Measurements from ENCODE around the gene TRHDE.

Gene TRHDE

GRCh38 chr12:72453550-72453949, 181.4 kb downstream of the TRHDE start:
- TF ChIP-seq GATA3 (IDR thresholded peaks at IDR 0.05; ENCODE audit: low read depth, low read length) (no peak), GATA2 (IDR thresholded peaks at IDR 0.05; ENCODE audit: low read depth, low read length) (no peak)

DNA sequence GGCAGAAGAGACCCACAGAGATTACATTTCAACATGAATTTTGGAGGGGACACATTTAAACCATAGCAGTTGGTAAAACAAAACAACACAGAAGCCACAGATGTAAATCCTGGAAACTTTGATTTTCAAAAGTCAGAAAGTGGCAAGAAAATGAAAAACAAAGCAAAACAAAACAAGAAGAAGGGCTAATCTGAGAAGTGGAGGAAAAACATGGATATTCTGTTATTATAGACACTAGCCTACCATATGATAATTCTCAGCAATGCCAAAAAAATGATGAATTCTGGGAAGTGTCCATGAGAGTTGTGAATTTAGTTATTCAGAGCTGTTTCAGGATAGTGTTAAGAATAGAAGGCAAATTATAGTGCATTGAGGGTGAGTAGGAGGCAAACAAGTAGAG, 192.3 kb downstream of the TRHDE start:
- TF ChIP-seq GATA2 (IDR thresholded peaks at IDR 0.05; ENCODE audit: low read depth, low read length) (no peak), GATA3 (IDR thresholded peaks at IDR 0.05; ENCODE audit: low read depth, low read length) (no peak)

GRCh38 chr12:72465155-72465554, 193.0 kb downstream of the TRHDE start:
- TF ChIP-seq GATA3 (IDR thresholded peaks at IDR 0.05; ENCODE audit: low read depth, low read length) (no peak), GATA2 (IDR thresholded peaks at IDR 0.05; ENCODE audit: low read depth, low read length) (no peak)

- no peak for TF ChIP-seq GATA3 (IDR thresholded peaks at IDR 0.05; ENCODE audit: low read depth, low read length)
- TF ChIP-seq GATA2 (IDR thresholded peaks at IDR 0.05; ENCODE audit: low read depth, low read length): no peak
These were observed 193.9 kb downstream of the TRHDE start for GRCh38 chr12:72465940-72466630.

DNA sequence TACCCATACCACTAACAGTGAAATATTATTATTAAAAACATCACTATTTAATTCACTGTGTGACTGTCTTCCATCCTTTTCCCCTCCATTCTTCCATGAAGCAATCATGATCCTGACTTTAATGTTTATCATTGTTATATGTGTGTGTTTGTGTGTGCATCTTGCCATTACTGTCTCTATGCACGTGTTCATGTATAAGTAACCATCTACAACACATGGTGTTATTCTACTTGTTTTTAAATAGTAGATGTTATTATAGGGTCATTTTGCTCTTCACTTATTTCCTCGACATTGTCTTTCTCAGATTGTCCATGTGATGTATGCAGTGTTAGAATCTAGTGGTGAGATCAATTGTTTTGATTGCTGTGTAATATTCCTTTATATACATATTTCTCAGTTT, 195.8 kb downstream of the TRHDE start:
- TF ChIP-seq GATA2 (IDR thresholded peaks at IDR 0.05; ENCODE audit: low read depth, low read length) (no peak), GATA3 (IDR thresholded peaks at IDR 0.05; ENCODE audit: low read depth, low read length) (no peak)

DNA sequence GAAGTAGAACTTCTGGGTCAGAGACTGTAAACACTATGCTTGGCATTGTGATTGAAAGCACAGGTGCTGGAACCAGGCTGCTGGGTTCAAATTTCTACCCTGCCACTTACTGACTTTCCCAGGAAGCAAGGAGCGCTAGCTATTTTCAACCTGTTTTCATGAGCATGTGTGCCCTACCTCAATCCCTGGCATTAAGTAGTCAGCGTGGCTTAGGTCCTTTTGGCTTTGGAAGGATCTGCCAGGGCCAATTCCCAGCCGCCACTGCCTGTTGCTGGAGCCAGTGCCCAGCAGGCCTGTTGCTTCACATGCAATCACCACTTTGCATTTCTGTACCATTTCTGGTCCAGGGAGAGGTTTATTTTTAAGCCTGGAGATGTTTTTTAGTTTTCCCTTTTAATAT, 196.3 kb downstream of the TRHDE start:
- TF ChIP-seq GATA2 (IDR thresholded peaks at IDR 0.05; ENCODE audit: low read depth, low read length) (no peak), GATA3 (IDR thresholded peaks at IDR 0.05; ENCODE audit: low read depth, low read length) (no peak)

DNA sequence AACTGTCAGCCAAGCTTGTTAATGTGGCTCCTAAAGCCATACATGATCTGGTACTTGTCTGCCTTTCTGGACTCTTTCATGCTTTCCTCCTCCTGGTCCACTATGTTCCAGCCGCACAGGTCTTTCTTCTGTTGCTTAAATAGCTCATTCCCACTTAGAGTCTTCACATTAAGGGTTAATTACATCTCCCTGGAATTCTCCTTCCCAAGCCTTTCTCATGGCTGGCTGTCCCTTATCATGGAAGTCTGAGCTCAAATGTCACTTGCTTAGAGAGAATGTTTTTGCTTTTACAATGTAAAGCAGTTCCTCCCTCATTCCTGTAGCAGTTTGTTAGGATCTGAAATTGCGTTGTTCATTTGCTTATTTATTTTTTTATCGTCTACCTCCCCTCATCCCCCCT, 199.6 kb downstream of the TRHDE start:
- TF ChIP-seq GATA2 (IDR thresholded peaks at IDR 0.05; ENCODE audit: low read depth, low read length) (no peak), GATA3 (IDR thresholded peaks at IDR 0.05; ENCODE audit: low read depth, low read length) (no peak)

DNA sequence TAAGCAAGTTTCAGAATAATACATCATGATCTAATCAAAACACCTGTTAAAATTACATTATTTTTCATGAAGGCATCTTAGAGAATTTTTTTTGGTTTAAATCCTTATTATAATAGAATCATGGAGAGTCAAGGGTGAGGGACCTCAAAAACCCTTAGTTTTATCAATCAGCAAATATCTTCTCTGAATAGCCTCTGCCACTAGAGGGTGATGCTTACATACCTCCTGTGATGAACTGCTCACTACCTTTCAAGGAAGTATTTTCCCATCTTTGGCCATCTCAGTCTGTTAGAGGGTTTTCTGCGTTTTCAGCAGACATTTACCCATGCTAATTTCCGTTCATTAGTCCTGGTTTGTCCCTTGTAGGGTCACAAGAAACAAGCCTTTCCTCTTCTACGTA, 200.2 kb downstream of the TRHDE start:
- TF ChIP-seq GATA3 (IDR thresholded peaks at IDR 0.05; ENCODE audit: low read depth, low read length) (no peak), GATA2 (IDR thresholded peaks at IDR 0.05; ENCODE audit: low read depth, low read length) (no peak)

GRCh38 chr12:72476301-72476700, 204.1 kb downstream of the TRHDE start:
- TF ChIP-seq GATA2 (IDR thresholded peaks at IDR 0.05; ENCODE audit: low read depth, low read length): no peak
- no peak for TF ChIP-seq GATA3 (IDR thresholded peaks at IDR 0.05; ENCODE audit: low read depth, low read length)

DNA sequence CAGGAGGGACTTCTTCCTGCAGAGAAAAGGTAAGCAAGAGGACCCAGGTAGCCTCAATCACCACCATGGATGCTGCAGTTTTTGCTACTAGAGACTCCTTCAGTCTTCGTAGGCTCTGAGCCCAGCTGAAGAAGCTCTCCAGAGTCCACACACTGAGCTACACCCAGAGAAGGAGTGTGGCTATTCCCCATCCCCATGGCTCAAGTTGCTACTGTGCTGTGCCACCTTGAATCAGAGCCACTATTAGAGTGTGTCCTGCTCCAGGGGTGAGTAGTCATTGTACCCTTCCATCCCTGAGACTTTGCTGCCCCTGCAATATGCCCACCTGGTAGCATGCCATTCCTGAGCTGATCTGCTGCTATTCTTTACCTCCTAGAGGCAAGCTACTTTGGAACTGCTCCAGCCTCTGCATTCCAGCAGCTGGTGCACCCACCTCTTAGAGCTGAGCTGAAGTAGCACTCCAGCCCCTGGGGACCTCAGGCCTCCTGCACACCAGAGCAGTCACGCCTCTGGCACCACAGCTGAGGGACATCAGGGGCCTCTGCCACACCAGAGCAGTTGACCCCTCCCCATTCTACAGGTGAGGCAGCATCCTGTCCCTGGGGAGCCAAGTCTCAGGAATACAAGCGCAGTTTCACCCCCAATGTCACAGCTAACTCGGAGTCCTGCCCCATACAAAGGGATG, 213.0 kb downstream of the TRHDE start:
- TF ChIP-seq GATA2 (IDR thresholded peaks at IDR 0.05; ENCODE audit: low read depth, low read length): no peak

GRCh38 chr12:72491426-72491825, 219.3 kb downstream of the TRHDE start:
- no peak for TF ChIP-seq GATA3 (IDR thresholded peaks at IDR 0.05; ENCODE audit: low read depth, low read length)
- no peak for TF ChIP-seq GATA2 (IDR thresholded peaks at IDR 0.05; ENCODE audit: low read depth, low read length)

- TF ChIP-seq GATA3 (IDR thresholded peaks at IDR 0.05; ENCODE audit: low read depth, low read length): no peak
- TF ChIP-seq GATA2 (IDR thresholded peaks at IDR 0.05; ENCODE audit: low read depth, low read length): no peak
These were observed 221.2 kb downstream of the TRHDE start for GRCh38 chr12:72493407-72493806.

- TF ChIP-seq GATA2 (IDR thresholded peaks at IDR 0.05; ENCODE audit: low read depth, low read length): no peak
- no peak for TF ChIP-seq GATA3 (IDR thresholded peaks at IDR 0.05; ENCODE audit: low read depth, low read length)
These were observed 226.2 kb downstream of the TRHDE start for GRCh38 chr12:72498354-72498753.

DNA sequence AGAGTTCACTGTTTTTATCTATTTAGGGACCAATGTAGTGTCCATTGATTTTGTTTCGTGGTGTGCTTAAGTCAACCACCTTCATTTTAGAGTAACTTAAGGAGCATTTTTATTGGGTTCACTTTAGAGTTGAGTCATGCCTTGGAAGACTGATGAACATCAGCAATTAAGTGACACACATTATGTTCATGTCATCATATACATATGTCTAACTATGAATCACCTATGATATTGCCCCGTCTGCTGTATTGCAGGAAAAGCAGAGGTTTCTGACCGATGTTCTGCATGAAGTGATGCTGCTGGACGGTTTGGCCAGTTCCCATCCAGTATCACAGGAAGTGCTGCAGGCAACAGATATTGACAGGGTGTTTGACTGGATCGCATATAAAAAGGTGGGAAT, 227.1 kb downstream of the TRHDE start:
- no peak for TF ChIP-seq GATA2 (IDR thresholded peaks at IDR 0.05; ENCODE audit: low read depth, low read length)
- no peak for TF ChIP-seq GATA3 (IDR thresholded peaks at IDR 0.05; ENCODE audit: low read depth, low read length)

DNA sequence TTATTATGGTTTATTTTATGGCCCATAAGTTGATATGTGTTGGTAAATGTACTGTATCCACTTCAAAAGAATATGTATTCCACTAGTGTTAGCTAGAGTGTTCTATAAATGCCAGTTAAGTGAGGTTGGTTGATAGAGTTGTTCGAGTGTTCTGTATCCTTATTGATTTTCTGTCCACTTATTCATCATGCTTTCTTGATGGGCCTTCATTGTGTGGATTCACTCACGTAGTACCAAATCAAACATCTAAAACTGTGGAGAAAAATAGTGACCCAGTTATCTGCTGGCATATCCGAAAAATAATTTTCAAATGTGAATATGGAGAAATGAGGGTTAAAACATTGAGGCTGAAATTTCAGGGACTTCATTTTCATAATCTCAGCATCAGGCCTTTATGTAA, 230.4 kb downstream of the TRHDE start:
- TF ChIP-seq GATA2 (IDR thresholded peaks at IDR 0.05; ENCODE audit: low read depth, low read length) (no peak), GATA3 (IDR thresholded peaks at IDR 0.05; ENCODE audit: low read depth, low read length) (no peak)
